ENCODE data around the gene NUMA1. TPM values are rescaled to one million over a fixed set of nuclear protein-coding genes. Genes with fewer than 3 reads are reported as not detected.
A peak's percentile ranks its signal among the peaks of the same experiment; 100 is the strongest.

The NUMA1 gene
- total RNA-seq, 1 donor from 2014 or later = 130 TPM

GRCh38 chr11:72023335-72023734 is 57.0 kb downstream of the NUMA1 start:
- no peak for TF ChIP-seq CTCF (IDR thresholded peaks at IDR 0.05)
- TF ChIP-seq EZH2phosphoT487 (IDR thresholded peaks at IDR 0.05) = no peak
- TF ChIP-seq EZH2 (IDR thresholded peaks at IDR 0.05) = no peak
- no peak overlapping the region for H2AFZ ChIP-seq (replicated peaks)
- peaks cover 28% of the 10 kb centered on the region for H3F3A ChIP-seq (ENCODE audit: low read depth)
- H3K9ac ChIP-seq = no peak overlapping the region
- no peak for DNase-seq (ENCODE audit: low spot score)
- no peak overlapping the region for H3K4me3 Mint-ChIP-seq
- H3K9me3 ChIP-seq (ENCODE audit: low read depth) = no peaks in the 10 kb centered on the region
- no peak overlapping the region for H3K27ac Mint-ChIP-seq
- no peaks in the 10 kb centered on the region for H3K9me3 Mint-ChIP-seq
- peaks cover 32% of the 10 kb centered on the region for H3K79me2 ChIP-seq (ENCODE audit: low read depth)
- no peaks in the 10 kb centered on the region for H3K4me1 ChIP-seq
- no peak overlapping the region for H3K4me2 ChIP-seq
- no peak overlapping the region for H3K4me3 ChIP-seq
- H3K4me1 Mint-ChIP-seq = peaks cover 10% of the 10 kb centered on the region
- no peaks in the 10 kb centered on the region for H3K27me3 ChIP-seq
- H3K27me3 Mint-ChIP-seq (ENCODE audit: insufficient read depth, low read depth) = peaks cover 5% of the 10 kb centered on the region
- H3K36me3 ChIP-seq = peaks cover 17% of the 10 kb centered on the region
- peaks cover 25% of the 10 kb centered on the region for H3K36me3 Mint-ChIP-seq
- H4K20me1 ChIP-seq (ENCODE audit: low read depth) = peaks cover 33% of the 10 kb centered on the region
- no peak overlapping the region for H3K27ac ChIP-seq

- H4K20me1 ChIP-seq (ENCODE audit: low read depth) = peaks cover 11% of the 10 kb centered on the region
- peaks cover 6% of the 10 kb centered on the region for H3K27me3 Mint-ChIP-seq (ENCODE audit: insufficient read depth, low read depth)
- H3K27ac ChIP-seq = no peak overlapping the region
- H3K36me3 Mint-ChIP-seq = peaks cover 48% of the 10 kb centered on the region
- no peaks in the 10 kb centered on the region for H3K4me1 ChIP-seq
- DNase-seq (ENCODE audit: low spot score) = no peak
- H3K4me1 Mint-ChIP-seq = no peaks in the 10 kb centered on the region
- H3K36me3 ChIP-seq = peaks cover 10% of the 10 kb centered on the region
- H3K4me3 ChIP-seq = no peak overlapping the region
- H3K9ac ChIP-seq = no peak overlapping the region
- H3K27ac Mint-ChIP-seq = no peak overlapping the region
- H3K79me2 ChIP-seq (ENCODE audit: low read depth) = no peaks in the 10 kb centered on the region
- H3K4me2 ChIP-seq = no peak overlapping the region
- H3K9me3 Mint-ChIP-seq = no peaks in the 10 kb centered on the region
- no peaks in the 10 kb centered on the region for H3F3A ChIP-seq (ENCODE audit: low read depth)
- H3K27me3 ChIP-seq = no peaks in the 10 kb centered on the region
- no peak overlapping the region for H2AFZ ChIP-seq (replicated peaks)
- no peaks in the 10 kb centered on the region for H3K9me3 ChIP-seq (ENCODE audit: low read depth)
- no peak for TF ChIP-seq EZH2phosphoT487 (IDR thresholded peaks at IDR 0.05)
- TF ChIP-seq CTCF (IDR thresholded peaks at IDR 0.05) = no peak
- no peak for TF ChIP-seq EZH2 (IDR thresholded peaks at IDR 0.05)
- H3K4me3 Mint-ChIP-seq = no peak overlapping the region
These were observed 62.2 kb downstream of the NUMA1 start for GRCh38 chr11:72018171-72018570.

- TF ChIP-seq EZH2 (IDR thresholded peaks at IDR 0.05) (no peak), CTCF (IDR thresholded peaks at IDR 0.05) (peak; percentile 44)
- peaks cover 50% of the 10 kb centered on the region for H3K36me3 Mint-ChIP-seq
- no peaks in the 10 kb centered on the region for H3K4me1 Mint-ChIP-seq
- Histone ChIP-seq H3K4me1 (no peaks in the 10 kb centered on the region), H3K27me3 (no peaks in the 10 kb centered on the region), H3F3A (ENCODE audit: low read depth) (no peaks in the 10 kb centered on the region), H2AFZ (replicated peaks) (no peak overlapping the region), H3K79me2 (ENCODE audit: low read depth) (no peaks in the 10 kb centered on the region), H3K27ac (no peak overlapping the region), H3K36me3 (no peaks in the 10 kb centered on the region), H3K9ac (no peak overlapping the region), H3K9me3 (ENCODE audit: low read depth) (no peaks in the 10 kb centered on the region), H3K4me2 (no peak overlapping the region), H4K20me1 (ENCODE audit: low read depth) (peaks cover 23% of the 10 kb centered on the region), H3K4me3 (no peak overlapping the region)
- H3K27ac Mint-ChIP-seq = no peak overlapping the region
- no peaks in the 10 kb centered on the region for H3K9me3 Mint-ChIP-seq
- H3K4me3 Mint-ChIP-seq = no peak overlapping the region
- H3K27me3 Mint-ChIP-seq (ENCODE audit: insufficient read depth, low read depth) = peaks cover 11% of the 10 kb centered on the region
- DNase-seq (ENCODE audit: low spot score) = peak; percentile 49
These were observed 64.8 kb downstream of the NUMA1 start for GRCh38 chr11:72015511-72016061.

Measured in neural progenitor cell (in vitro differentiated cells).